GM18868 (cell line): ENCODE measurements around the gene TTLL1.

ENCODE experiments used
- ATAC-seq: cut with Tn5 transposase; IDR thresholded peaks from one replicate; pipeline ENCODE4 v1.9.1; 2021; ENCODE audit warnings: mild to moderate bottlenecking, moderate library complexity; ENCODE audit not compliant: unreplicated experiment

Gene TTLL1

DNA sequence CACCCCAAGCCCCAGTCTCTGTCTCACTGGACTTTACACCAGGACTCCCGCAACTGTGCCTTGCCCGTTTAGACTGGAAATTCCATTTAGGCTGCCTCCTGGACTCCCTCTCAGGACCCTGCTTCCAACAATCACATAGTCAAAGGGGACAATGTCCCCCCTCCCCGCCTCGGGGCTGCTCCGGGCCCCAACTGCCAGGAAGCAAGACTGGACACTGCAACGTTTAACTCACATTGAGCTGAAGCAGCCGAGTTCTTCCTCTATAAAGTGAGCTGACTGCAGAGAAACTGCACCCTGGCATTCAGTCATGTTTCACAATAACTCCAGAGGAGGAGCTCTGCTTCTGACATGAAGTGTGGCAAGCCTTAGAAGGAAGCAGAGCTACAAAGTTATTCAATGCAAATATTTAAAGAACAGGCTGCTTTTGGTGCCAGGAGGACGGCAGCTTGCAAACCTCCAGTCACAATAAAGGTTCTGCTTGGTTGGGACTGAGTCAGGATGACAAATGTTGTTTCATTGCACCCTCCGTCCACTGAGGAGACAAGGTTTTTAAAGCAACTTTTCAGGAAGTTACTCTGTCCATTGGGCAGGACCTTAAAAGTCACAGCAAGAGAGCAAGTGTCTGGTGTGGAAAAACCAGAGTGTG lies 94.2 kb downstream of the TTLL1 start:
- no peak for ATAC-seq

DNA sequence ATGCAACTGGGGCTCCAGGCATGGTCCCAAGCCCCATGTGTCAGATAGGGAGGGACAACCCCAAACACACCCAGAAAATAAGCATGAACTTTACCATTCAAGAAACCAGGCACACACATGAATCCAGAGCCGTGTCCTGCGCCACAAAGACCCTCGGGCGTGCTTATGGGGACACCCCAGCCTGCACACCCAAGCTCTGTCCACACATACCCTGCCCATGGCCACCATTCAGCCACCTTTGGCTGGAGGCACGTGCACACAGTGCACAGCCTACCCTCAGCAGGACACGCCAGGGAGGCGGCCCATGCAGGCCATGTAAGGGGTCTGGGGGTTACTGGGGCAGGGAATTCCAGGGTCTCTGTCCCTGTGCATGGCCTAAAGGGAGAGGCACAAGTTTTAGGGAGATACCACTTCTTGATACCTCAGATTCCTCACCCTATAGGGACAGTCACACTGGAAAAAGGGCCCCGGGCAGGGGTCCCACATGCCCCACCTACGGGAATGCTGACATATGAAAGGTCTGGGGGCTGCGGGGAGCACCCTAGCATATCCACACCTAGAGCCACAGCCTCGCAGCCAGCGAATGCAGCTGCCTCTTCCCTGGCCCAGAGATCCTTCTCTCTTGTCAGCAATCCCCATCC lies 94.8 kb downstream of the TTLL1 start:
- ATAC-seq = no peak

- no peak for ATAC-seq
Observed at GRCh38 chr22:42993651-42994275, 95.4 kb downstream of the TTLL1 start.

DNA sequence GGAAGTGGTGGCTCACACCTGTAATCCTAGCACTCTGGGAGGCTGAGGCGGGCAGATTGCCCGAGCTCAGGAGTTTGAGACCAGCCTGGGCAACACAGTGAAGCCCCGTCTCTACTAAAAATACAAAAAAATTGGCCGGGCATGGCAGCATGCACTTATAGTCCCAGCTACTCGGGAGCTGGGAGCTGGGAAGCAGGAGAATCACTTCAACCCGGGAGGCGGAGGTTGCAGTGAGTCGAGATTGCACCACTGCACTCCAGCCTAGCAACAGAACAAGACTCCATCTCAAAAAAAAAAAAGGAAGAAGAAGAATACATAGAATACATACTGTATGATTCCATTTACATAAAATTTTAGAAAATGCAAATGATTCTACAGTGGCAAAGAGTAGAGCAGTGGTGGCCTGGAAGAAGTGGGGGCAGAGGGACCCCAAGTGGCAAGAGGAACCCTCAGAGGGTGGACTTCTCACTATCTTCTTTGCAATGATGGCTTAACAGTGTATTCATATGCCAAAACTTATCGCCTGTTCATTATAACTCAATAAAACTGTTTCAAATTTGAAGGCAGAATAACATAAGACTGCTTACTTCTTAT lies 96.2 kb downstream of the TTLL1 start:
- no peak for ATAC-seq

DNA sequence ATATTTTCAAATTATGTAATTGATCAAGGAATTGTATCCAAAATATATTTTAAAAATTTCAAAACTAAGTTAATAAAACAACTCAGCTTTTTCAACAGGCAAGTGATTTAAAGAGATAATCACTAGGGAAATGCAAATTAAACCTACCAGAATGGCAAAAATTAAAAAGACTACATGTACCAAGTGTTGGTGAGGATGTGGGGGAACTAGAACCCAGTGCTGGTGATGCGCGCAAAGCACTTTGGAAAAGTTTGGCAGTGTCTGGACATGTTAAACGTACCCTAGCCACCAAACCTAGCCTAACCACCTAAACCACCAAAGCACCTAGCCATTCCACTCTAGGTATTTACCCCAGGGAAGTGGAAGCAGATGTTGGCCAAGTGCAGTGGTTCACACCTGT lies 97.1 kb downstream of the TTLL1 start:
- no peak for ATAC-seq

DNA sequence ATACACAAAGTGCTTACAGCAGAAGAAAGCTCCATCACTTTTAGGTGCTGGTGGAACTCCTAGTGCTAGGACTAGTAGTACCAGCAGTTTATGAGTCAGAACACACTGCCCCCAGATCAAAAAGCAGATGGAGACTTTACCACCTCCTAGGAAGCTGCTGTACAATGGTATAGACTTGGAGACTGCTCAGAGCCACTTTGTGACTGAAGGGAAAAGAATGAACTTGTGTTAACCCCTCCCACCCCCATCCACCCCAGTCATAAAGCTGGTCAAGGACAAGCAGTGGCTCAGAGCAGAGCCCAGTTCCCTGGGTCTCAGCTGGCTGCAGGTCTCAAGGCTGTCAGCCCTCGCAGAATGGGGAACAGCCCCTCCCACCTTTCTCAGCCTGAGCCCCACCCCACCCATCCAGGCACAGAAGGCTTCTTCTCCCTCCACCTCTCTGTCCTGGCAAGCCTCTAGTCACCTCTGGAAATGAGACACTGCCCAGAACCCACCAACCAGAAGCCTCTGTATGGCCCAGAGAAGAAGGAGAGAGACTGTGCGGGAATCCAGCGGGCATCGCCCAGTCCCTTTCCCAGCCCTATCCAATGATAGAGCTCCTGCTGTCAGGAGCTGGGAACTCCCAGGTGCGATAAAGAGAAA lies 98.1 kb downstream of the TTLL1 start:
- ATAC-seq = no peak

DNA sequence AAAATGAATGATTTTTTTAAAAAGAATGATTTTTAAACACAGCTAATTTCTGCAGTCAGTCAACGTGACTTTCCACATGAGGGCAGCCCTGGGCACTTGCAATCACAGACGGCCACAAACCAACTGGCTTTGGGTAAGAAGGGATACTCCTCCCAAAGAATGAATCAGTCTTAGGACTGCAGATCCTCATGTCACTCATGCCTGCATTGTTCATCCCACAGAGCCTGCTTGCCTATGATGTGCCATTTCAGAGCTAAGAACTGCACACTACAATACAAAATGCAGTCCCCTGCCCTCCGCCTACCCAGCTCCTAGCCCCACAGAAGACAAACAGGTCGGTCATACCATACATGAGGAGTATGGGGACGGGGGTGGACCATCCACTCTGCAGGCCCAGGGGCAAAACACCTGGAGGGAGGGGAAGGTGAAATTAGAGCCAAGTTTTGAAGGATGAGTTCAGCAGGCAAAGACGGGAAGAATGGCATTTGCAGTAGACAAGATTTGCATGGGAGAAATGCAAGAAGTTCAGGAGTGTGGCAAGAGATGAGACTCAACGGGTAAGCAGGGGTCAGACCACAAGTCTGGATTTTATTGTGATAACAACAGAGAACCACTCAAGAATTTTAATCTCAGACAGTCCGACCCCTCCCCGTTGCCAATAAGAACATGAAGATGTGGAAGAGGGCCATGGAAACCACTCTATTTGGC lies 98.9 kb downstream of the TTLL1 start:
- ATAC-seq = no peak
